ENCODE data around the gene BGLAP.

DNA sequence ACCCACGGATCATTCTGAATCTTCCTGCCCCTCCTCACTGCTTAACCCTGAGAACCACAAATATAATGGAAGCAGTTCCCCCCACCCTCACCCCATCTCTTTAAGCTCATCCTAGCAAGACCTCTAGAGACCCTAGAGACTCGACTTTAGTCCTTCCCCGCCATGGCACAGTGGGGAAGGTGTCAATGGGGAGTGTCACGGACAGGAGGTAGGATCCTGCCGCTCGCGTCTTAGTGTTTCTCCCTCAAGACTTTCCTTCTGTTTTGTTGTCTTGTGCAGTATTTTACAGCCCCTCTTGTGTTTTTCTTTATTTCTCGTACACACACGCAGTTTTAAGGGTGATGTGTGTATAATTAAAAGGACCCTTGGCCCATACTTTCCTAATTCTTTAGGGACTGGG is 29.9 kb upstream of the BGLAP start:
- TF ChIP-seq SNAI2 (CRISPR knock-in tag; IDR thresholded peaks at IDR 0.05) (no peak), CSDC2 (CRISPR knock-in tag; IDR thresholded peaks at IDR 0.05) (no peak), RARB (CRISPR knock-in tag; IDR thresholded peaks at IDR 0.05) (no peak), ZFP30 (CRISPR knock-in tag; IDR thresholded peaks at IDR 0.05) (no peak), TCF4 (CRISPR knock-in tag; IDR thresholded peaks at IDR 0.05; ENCODE audit: borderline replicate concordance) (no peak), TOX (CRISPR knock-in tag; IDR thresholded peaks at IDR 0.05; ENCODE audit: borderline replicate concordance) (no peak), ARNTL (CRISPR knock-in tag; IDR thresholded peaks at IDR 0.05; ENCODE audit: borderline replicate concordance, low read depth) (no peak)
- TF ChIP-seq, protein P1, sequence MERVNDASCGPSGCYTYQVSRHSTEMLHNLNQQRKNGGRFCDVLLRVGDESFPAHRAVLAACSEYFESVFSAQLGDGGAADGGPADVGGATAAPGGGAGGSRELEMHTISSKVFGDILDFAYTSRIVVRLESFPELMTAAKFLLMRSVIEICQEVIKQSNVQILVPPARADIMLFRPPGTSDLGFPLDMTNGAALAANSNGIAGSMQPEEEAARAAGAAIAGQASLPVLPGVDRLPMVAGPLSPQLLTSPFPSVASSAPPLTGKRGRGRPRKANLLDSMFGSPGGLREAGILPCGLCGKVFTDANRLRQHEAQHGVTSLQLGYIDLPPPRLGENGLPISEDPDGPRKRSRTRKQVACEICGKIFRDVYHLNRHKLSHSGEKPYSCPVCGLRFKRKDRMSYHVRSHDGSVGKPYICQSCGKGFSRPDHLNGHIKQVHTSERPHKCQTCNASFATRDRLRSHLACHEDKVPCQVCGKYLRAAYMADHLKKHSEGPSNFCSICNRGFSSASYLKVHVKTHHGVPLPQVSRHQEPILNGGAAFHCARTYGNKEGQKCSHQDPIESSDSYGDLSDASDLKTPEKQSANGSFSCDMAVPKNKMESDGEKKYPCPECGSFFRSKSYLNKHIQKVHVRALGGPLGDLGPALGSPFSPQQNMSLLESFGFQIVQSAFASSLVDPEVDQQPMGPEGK (CRISPR knock-in tag; IDR thresholded peaks at IDR 0.05; ENCODE audit: borderline replicate concordance): no peak
- TF ChIP-seq, protein P2, sequence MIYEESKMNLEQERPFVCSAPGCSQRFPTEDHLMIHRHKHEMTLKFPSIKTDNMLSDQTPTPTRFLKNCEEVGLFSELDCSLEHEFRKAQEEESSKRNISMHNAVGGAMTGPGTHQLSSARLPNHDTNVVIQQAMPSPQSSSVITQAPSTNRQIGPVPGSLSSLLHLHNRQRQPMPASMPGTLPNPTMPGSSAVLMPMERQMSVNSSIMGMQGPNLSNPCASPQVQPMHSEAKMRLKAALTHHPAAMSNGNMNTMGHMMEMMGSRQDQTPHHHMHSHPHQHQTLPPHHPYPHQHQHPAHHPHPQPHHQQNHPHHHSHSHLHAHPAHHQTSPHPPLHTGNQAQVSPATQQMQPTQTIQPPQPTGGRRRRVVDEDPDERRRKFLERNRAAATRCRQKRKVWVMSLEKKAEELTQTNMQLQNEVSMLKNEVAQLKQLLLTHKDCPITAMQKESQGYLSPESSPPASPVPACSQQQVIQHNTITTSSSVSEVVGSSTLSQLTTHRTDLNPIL (CRISPR knock-in tag; IDR thresholded peaks at IDR 0.05; ENCODE audit: low read depth): no peak

All from SK-N-SH treated with all-trans-retinoic acid at 6 μM for 48 hours (cell line).